ENCODE data around the gene HIGD1B. TPM values are rescaled to one million over a fixed set of nuclear protein-coding genes. Genes with fewer than 3 reads are reported as not detected.

Gene HIGD1B
- total RNA-seq, 1 donor from 2014 or later = 0.82 TPM

DNA sequence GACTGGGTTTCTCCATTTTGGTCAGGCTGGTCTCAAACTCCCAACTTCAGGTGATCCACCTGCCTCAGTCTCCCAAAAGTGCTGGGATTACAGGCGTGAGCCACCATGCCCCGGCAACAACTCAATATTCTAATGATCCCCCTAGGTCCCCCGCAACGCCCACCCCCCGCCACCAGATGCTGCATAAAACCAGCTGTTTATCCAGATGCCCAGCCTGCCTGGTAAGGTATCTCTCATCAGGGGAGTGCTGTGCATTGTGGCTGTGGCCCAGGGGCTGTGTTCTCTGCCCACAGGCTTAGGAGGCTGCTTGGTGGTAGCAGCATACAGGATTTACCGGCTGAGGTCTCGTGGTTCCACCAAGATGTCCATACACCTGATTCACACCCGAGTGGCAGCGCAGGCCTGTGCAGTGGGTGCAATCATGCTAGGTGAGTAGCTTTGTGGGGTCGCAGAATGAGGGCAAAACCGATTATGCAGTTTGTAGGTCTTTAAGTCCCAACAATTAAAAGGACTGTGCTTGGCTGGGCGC lies 1.3 kb downstream of the HIGD1B start:
- H3K27ac Mint-ChIP-seq (ENCODE audit: unreplicated experiment) = no peak overlapping the region
- H3K9me3 Mint-ChIP-seq (ENCODE audit: low read depth) = no peaks in the 10 kb centered on the region
- peaks cover 30% of the 10 kb centered on the region for H3K36me3 Mint-ChIP-seq (ENCODE audit: low read depth)
- H3K27me3 Mint-ChIP-seq (ENCODE audit: low read depth) = no peaks in the 10 kb centered on the region
- DNase-seq (ENCODE audit: low spot score) = no peak
- TF ChIP-seq, protein P1, sequence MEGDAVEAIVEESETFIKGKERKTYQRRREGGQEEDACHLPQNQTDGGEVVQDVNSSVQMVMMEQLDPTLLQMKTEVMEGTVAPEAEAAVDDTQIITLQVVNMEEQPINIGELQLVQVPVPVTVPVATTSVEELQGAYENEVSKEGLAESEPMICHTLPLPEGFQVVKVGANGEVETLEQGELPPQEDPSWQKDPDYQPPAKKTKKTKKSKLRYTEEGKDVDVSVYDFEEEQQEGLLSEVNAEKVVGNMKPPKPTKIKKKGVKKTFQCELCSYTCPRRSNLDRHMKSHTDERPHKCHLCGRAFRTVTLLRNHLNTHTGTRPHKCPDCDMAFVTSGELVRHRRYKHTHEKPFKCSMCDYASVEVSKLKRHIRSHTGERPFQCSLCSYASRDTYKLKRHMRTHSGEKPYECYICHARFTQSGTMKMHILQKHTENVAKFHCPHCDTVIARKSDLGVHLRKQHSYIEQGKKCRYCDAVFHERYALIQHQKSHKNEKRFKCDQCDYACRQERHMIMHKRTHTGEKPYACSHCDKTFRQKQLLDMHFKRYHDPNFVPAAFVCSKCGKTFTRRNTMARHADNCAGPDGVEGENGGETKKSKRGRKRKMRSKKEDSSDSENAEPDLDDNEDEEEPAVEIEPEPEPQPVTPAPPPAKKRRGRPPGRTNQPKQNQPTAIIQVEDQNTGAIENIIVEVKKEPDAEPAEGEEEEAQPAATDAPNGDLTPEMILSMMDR (IDR thresholded peaks at IDR 0.05) = no peak
- H3K4me1 Mint-ChIP-seq (ENCODE audit: low read depth) = peaks cover 20% of the 10 kb centered on the region
- no peak overlapping the region for H3K4me3 Mint-ChIP-seq (ENCODE audit: unreplicated experiment)

GRCh38 chr17:44850025-44850424 lies 2.3 kb downstream of the HIGD1B start:
- H3K27me3 Mint-ChIP-seq (ENCODE audit: low read depth) = no peaks in the 10 kb centered on the region
- DNase-seq (ENCODE audit: low spot score) = no peak
- no peaks in the 10 kb centered on the region for H3K9me3 Mint-ChIP-seq (ENCODE audit: low read depth)
- TF ChIP-seq, protein P1 (IDR thresholded peaks at IDR 0.05) = no peak
- peaks cover 39% of the 10 kb centered on the region for H3K36me3 Mint-ChIP-seq (ENCODE audit: low read depth)
- H3K4me1 Mint-ChIP-seq (ENCODE audit: low read depth) = peaks cover 11% of the 10 kb centered on the region
- H3K4me3 Mint-ChIP-seq (ENCODE audit: unreplicated experiment) = no peak overlapping the region
- no peak overlapping the region for H3K27ac Mint-ChIP-seq (ENCODE audit: unreplicated experiment)

- H3K4me1 Mint-ChIP-seq (ENCODE audit: low read depth) = peaks cover 11% of the 10 kb centered on the region
- no peak for DNase-seq (ENCODE audit: low spot score)
- no peaks in the 10 kb centered on the region for H3K9me3 Mint-ChIP-seq (ENCODE audit: low read depth)
- TF ChIP-seq, protein P1 (IDR thresholded peaks at IDR 0.05) = no peak
- no peak overlapping the region for H3K4me3 Mint-ChIP-seq (ENCODE audit: unreplicated experiment)
- no peaks in the 10 kb centered on the region for H3K27me3 Mint-ChIP-seq (ENCODE audit: low read depth)
- H3K27ac Mint-ChIP-seq (ENCODE audit: unreplicated experiment) = no peak overlapping the region
- peaks cover 39% of the 10 kb centered on the region for H3K36me3 Mint-ChIP-seq (ENCODE audit: low read depth)
These were observed 2.9 kb downstream of the HIGD1B start for GRCh38 chr17:44850612-44851011.

GRCh38 chr17:44854192-44854591 lies 6.5 kb downstream of the HIGD1B start:
- TF ChIP-seq, protein P1 (IDR thresholded peaks at IDR 0.05) = no peak
- Mint-ChIP-seq H3K36me3 (ENCODE audit: low read depth) (peaks cover 50% of the 10 kb centered on the region), H3K4me3 (ENCODE audit: unreplicated experiment) (no peak overlapping the region), H3K27ac (ENCODE audit: unreplicated experiment) (no peak overlapping the region), H3K27me3 (ENCODE audit: low read depth) (no peaks in the 10 kb centered on the region), H3K4me1 (ENCODE audit: low read depth) (no peaks in the 10 kb centered on the region), H3K9me3 (ENCODE audit: low read depth) (no peaks in the 10 kb centered on the region)
- DNase-seq (ENCODE audit: low spot score) = no peak

GRCh38 chr17:44859701-44860100 lies 12.0 kb downstream of the HIGD1B start:
- Mint-ChIP-seq H3K27ac (ENCODE audit: unreplicated experiment) (no peak overlapping the region), H3K36me3 (ENCODE audit: low read depth) (peaks cover 32% of the 10 kb centered on the region), H3K4me1 (ENCODE audit: low read depth) (no peaks in the 10 kb centered on the region), H3K27me3 (ENCODE audit: low read depth) (no peaks in the 10 kb centered on the region), H3K9me3 (ENCODE audit: low read depth) (no peaks in the 10 kb centered on the region), H3K4me3 (ENCODE audit: unreplicated experiment) (no peak overlapping the region)
- peak; percentile 50 for DNase-seq (ENCODE audit: low spot score)
- TF ChIP-seq, protein P1 (IDR thresholded peaks at IDR 0.05) = no peak

Data from chondrocyte (in vitro differentiated cells).